ENCODE measurements around the gene NFIA.

NFIA gene

GRCh38 chr1:61386323-61386722 lies 304.0 kb downstream of the NFIA start:
- TF ChIP-seq CTCF (IDR thresholded peaks at IDR 0.05; ENCODE audit: low read depth, low read length) = no peak
- no peak overlapping the region for H3K4me3 ChIP-seq (replicated peaks in 1 of 2; ENCODE audit: low read depth in 2 of 2, low read length in 2 of 2)
- DNase-seq (ENCODE audit: low read depth in 2 of 2) = no peak

DNA sequence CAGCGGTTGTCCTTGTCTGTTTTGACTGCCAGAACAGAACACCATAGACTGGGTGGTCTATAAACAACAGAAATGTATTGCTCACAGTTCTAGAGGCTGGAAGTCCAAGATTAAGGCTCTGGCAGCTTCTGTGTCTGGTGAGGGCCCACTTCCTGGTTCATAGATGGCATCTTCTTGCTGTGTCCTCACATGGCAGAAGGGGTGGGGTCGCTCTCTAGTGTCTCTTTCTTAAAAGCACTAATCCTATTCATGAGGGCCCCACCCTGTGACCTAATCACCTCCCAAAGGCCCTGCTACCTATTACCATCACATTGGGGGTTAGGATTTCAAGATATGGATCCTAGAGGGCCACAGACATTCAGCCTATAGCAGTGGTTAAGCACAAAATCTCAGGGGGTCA lies 304.4 kb downstream of the NFIA start:
- no peak for TF ChIP-seq CTCF (IDR thresholded peaks at IDR 0.05; ENCODE audit: low read depth, low read length)
- no peak overlapping the region for H3K4me3 ChIP-seq (replicated peaks in 1 of 2; ENCODE audit: low read depth in 2 of 2, low read length in 2 of 2)
- DNase-seq (ENCODE audit: low read depth in 2 of 2) = no peak

DNA sequence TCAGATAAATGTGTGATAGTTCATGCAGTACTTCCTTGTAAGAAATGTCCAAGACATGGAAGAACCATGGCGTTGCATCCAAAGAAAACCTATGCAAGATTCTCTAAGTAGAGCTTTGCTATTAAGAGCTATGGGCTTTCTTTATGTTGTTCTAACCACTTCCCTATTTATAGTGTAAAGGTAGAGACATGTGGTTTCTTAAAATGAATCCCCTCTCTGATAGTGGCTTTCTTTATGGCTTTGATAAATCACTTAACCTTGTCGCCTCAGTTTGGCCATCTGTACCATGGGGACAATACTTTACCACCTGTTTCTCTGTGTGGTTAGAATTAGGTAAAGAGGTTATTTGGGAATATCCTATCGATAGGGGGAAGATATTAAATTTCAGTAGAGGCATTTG lies 305.5 kb downstream of the NFIA start:
- no peak for TF ChIP-seq CTCF (IDR thresholded peaks at IDR 0.05; ENCODE audit: low read depth, low read length)
- H3K4me3 ChIP-seq (replicated peaks in 1 of 2; ENCODE audit: low read depth in 2 of 2, low read length in 2 of 2) = no peak overlapping the region
- DNase-seq (ENCODE audit: low read depth in 2 of 2) = no peak

- DNase-seq (ENCODE audit: low read depth in 2 of 2) = peak; percentile 60 to 92
- no peak for TF ChIP-seq CTCF (IDR thresholded peaks at IDR 0.05; ENCODE audit: low read depth, low read length)
- H3K4me3 ChIP-seq (replicated peaks in 1 of 2; ENCODE audit: low read depth in 2 of 2, low read length in 2 of 2) = no peak overlapping the region
These were observed 306.2 kb downstream of the NFIA start for GRCh38 chr1:61388566-61388965.

DNA sequence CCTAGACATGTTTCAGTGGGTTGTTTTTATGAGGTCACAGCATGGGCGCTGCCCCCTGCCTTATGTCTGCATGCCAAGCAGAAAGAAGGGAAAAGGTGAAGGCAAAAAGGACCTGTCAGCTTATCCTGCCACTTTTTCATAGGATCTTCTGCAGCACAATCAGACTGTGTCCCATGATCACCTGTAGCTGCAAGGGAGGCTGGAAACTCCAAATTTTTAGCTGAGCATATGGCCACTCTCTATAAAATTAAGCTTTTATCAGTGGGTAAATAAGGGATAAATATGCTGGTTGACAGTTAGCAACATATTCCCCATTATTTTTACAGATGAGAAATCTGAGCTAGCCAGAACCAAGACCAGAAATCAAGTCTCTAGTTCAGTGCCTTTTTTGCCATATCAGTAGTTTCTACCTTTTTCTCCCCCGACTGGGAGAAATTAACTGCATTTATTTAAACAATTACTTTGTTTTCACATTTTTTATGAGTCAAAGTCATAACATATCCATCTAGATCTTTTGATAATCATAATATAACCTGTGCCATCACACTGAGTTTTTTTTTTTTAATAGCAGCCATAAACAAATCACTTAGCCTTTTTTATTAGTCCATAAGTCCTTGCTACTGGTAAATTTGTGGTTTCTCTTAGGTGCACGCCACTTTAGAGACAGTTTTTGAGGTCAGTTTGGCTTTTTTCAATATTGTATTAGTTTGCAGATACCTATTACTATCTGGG lies 307.0 kb downstream of the NFIA start:
- H3K4me3 ChIP-seq (replicated peaks in 1 of 2; ENCODE audit: low read depth in 2 of 2, low read length in 2 of 2) = no peak overlapping the region
- DNase-seq (ENCODE audit: low read depth in 2 of 2) = no peak
- TF ChIP-seq CTCF (IDR thresholded peaks at IDR 0.05; ENCODE audit: low read depth, low read length) = no peak

DNA sequence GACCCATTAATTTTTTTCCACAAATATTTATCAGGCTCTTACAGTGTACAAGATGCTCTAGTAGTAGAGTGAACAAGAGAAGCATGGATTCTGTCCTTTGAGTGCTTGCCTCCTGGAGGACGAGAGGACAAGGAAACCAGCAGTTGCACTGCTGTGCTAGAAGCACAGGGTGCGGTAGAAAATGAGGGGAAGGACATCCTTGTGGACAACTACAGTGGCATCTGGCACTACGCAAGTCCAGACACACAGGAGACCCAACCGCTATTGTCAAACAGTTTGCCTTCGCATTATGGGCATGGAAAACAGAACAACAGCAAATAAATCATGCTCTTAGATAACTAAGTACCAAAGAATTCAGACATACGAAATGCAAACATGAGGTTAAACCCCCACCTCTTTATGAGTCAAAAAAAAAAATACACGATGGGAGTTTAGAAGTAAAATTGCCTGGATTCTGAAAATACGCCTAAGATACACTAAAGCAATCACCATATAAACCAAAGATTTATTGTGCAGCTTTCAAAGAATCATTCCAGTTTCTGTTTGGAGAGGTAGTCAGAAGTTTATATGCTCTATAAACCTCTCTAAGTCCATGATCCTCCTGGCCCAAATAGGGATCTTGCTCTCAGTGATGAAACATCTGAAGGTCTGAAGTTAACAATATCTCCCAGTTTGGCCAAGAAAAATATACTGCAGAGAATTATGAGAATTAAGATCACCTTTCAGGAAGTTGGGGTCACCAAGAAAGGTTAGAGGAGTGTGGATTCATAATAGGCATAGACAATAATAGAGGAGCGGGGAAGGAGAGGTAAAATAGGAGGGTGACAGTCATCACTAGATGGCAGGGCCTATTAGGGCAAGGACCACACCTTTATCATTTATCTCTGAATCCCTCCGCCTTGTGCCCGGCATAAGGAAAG lies 307.8 kb downstream of the NFIA start:
- peak in 1 of 2 donors; percentile 29 for DNase-seq (ENCODE audit: low read depth in 2 of 2)
- H3K4me3 ChIP-seq (replicated peaks in 1 of 2; ENCODE audit: low read depth in 2 of 2, low read length in 2 of 2) = no peak overlapping the region
- TF ChIP-seq CTCF (IDR thresholded peaks at IDR 0.05; ENCODE audit: low read depth, low read length) = no peak
